Dendritic cell treated with granulocyte-macrophage colony-stimulating factor and Interleukin-4, amounts not matched to agents 40 ng/mL and 50 ng/mL, for 4 days (primary cell): ENCODE measurements around the gene TLR5.

ENCODE experiments used
- H3K27ac Mint-ChIP-seq: one replicate; pipeline ENCODE4 v1.8.0; 2022; ENCODE audit warnings: mild to moderate bottlenecking, mixed read lengths
- H3K27me3 Mint-ChIP-seq: one replicate; pipeline ENCODE4 v1.8.0; 2022; ENCODE audit warnings: mild to moderate bottlenecking, mixed read lengths
- H3K36me3 Mint-ChIP-seq: one replicate; pipeline ENCODE4 v1.8.0; 2022; ENCODE audit warnings: low read depth, mixed read lengths
- H3K4me1 Mint-ChIP-seq: one replicate; pipeline ENCODE4 v1.8.0; 2022; ENCODE audit warnings: low read depth, mixed read lengths
- H3K4me3 Mint-ChIP-seq: one replicate; pipeline ENCODE4 v1.8.0; 2022; ENCODE audit warnings: mild to moderate bottlenecking, moderate library complexity, mixed read lengths
- H3K9me3 Mint-ChIP-seq: one replicate; pipeline ENCODE4 v1.8.0; 2022; ENCODE audit warnings: mixed read lengths
- intact Hi-C: fragments of 100-400 bp; cut with micrococcal nuclease; formaldehyde crosslinking; loops from one replicate; pipeline ENCODE4 v1.15.0; 2022

Gene TLR5, protein sequence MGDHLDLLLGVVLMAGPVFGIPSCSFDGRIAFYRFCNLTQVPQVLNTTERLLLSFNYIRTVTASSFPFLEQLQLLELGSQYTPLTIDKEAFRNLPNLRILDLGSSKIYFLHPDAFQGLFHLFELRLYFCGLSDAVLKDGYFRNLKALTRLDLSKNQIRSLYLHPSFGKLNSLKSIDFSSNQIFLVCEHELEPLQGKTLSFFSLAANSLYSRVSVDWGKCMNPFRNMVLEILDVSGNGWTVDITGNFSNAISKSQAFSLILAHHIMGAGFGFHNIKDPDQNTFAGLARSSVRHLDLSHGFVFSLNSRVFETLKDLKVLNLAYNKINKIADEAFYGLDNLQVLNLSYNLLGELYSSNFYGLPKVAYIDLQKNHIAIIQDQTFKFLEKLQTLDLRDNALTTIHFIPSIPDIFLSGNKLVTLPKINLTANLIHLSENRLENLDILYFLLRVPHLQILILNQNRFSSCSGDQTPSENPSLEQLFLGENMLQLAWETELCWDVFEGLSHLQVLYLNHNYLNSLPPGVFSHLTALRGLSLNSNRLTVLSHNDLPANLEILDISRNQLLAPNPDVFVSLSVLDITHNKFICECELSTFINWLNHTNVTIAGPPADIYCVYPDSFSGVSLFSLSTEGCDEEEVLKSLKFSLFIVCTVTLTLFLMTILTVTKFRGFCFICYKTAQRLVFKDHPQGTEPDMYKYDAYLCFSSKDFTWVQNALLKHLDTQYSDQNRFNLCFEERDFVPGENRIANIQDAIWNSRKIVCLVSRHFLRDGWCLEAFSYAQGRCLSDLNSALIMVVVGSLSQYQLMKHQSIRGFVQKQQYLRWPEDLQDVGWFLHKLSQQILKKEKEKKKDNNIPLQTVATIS

DNA sequence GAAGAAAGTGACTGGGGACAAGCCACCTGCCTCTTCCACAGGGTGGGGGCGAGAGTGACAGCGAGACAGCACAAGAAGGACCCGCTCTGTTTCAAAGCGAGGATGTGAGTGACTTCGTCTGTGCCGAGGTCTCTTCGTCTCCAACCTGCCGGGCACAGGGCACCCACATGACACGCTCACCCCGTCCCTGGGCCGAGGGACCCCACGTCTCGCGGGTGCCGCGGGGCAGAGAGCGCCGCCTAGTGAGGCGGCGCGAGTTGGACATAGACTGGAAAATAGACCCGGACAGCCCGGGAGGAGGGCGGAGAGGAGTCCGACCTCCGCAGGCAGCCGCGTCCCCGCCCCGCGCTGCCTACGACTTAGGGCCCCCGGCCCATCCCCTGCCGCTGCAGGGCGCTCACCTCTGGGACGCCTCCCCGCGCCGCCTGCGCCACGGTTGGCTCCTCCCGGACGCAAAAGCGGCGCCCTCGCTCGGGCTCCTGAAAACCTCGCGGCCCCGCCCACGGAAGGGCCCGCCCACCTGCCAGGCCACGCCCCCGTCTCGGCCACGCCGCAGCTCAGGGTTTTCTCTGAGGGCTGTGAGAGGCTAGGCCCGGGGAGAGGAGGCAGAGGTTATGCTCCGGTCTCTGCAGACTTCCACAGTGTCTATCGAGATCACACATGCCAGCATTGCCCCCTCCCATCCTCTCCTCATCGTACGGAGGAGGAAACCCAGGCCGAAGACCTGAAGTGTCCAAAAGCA, at the start of gene TLR5:
Gene TLR5, minus strand, starts transcription at position 454 of the 742 bp plus-strand sequence. CDS start 30,217 bp downstream, outside the sequence.
- intact Hi-C loops: loop anchor here (1.0 to 10.0 kb wide), 3 partner anchors 10 to 532 kb away; no protein-coding TSS in a partner anchor
- Mint-ChIP-seq H3K9me3 (peaks cover 15% of the 10 kb centered on the region), H3K27ac (peak within 1 kb of the TSS; percentile 84), H3K27me3 (no peaks in the 10 kb centered on the region), H3K36me3 (peaks cover 23% of the 10 kb centered on the region), H3K4me1 (peaks cover 66% of the 10 kb centered on the region), H3K4me3 (peak within 1 kb of the TSS; percentile 80)

DNA sequence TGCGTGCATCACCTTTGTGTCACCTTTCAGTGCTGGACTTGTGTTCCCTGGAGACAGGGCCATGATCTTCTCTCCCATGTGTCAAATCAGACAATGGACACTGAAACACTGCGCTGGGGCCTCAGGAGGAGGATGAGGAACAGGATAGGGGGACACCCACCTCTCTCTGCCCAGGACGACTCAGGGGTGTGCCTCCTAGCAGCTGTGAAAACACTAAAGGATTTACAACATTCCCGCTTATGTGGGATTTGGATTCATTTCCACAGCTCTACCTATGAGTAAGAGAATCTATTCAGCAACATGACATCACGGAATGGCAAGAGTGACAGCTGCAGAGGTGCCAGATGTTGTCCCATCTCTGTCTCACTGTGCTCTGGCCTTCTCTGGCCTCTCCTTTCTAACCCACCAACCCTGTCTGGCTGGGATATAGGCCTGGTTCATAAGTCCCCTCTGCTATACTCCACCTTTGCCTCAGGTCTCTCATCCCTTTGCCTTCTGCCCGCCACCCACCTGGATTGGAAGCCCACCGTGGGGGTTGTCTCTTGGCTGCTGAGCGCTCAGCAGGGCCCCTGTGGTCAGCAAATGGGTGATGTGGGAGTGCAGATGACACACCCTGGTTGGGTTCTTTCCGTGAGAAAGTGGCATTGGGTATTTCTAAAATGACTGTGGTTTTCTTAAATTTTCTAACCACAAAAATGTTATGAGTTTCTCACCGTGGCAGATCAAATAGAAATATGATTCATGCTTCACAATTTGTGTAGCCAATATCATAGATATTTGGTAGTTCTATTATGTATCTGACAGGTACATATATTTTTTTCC, 47.1 kb upstream of the TLR5 start:
- H3K27ac Mint-ChIP-seq: no peak overlapping the region
- H3K36me3 Mint-ChIP-seq: no peaks in the 10 kb centered on the region
- peaks cover 47% of the 10 kb centered on the region for H3K4me1 Mint-ChIP-seq
- no peaks in the 10 kb centered on the region for H3K9me3 Mint-ChIP-seq
- H3K27me3 Mint-ChIP-seq: peaks cover 6% of the 10 kb centered on the region
- intact Hi-C loops: no loop called here
- no peak overlapping the region for H3K4me3 Mint-ChIP-seq

DNA sequence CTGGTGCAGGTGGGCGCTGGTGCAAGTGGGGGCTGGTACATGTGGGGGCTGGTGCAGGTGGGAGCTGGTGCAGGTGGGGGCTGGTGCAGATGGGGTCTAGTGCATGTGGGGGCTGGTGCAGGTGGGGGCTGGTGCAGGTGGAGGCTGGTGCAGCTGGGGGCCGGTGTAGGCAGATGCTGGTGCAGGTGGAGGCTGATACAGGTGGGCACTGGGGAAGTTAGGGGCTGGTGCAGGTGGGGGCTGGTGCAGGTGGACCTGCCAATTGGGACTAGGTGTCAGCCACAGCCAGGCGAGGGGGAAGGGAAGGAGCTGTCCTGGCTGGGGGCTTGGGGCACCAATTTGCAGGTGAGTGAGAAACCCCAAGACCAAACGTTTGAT, 46.5 kb upstream of the TLR5 start:
- Mint-ChIP-seq H3K4me1 (peaks cover 49% of the 10 kb centered on the region), H3K27me3 (peaks cover 6% of the 10 kb centered on the region), H3K9me3 (no peaks in the 10 kb centered on the region), H3K4me3 (no peak overlapping the region), H3K27ac (no peak overlapping the region), H3K36me3 (no peaks in the 10 kb centered on the region)
- intact Hi-C loops: no loop called here

DNA sequence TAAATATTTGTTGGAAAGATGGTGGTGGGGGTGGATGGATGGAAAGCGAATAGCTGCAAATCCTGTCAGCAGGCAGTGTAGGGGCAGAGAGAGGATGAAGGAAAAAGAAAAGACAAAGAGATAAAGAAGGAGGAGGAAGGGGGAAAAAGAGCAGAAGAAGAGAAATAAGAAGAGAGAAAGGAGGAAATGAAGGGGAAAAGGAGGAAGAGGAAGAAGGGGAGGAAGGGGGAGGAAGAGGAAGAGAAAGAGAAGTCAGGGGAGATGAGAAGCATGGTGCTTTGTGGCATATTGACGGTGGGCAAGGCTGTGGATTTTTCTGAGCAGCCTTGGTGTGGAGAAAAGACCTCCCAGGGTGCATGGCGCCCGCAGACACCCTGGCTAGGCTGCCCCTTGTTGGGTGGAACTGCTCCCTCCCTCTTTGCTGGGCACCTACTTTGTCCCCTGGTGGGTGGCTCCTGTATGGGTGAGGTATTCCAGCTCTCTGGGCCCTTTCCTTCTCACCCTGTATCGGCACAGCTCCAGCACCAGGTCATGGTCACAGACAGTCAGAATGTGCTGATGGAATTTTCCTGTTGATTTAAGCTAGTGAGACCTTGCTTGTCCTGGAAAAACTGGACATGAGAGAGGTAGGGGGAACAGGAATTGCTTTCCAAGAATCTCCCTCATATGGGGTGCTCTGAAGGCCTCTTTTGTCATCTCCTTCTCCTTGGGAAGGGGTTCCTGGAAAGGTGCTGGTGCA, 45.7 kb upstream of the TLR5 start:
- H3K9me3 Mint-ChIP-seq: no peaks in the 10 kb centered on the region
- H3K27ac Mint-ChIP-seq: no peak overlapping the region
- intact Hi-C loops: no loop called here
- no peak overlapping the region for H3K4me3 Mint-ChIP-seq
- H3K4me1 Mint-ChIP-seq: peaks cover 53% of the 10 kb centered on the region
- no peaks in the 10 kb centered on the region for H3K36me3 Mint-ChIP-seq
- peaks cover 6% of the 10 kb centered on the region for H3K27me3 Mint-ChIP-seq

DNA sequence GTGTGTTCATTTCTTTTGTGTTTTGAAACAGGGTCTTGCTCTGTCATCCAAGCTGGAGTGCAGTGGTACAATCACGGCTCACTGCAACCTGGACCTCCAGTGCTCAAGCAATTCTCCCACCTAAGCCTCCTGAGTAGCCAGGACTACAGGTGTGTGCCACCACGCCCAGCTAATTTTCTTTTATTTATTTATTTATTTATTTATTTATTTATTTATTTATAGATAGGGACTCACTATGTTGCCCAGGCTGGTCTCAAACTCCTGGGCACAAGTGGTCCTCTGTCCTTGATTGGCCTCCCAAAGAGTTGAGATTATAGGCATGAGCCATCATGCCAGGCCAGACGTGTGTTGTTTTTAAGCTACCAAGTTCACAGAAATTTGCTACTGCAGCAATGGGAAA, 43.8 kb upstream of the TLR5 start:
- Mint-ChIP-seq H3K4me1 (peaks cover 61% of the 10 kb centered on the region), H3K27ac (no peak overlapping the region)

DNA sequence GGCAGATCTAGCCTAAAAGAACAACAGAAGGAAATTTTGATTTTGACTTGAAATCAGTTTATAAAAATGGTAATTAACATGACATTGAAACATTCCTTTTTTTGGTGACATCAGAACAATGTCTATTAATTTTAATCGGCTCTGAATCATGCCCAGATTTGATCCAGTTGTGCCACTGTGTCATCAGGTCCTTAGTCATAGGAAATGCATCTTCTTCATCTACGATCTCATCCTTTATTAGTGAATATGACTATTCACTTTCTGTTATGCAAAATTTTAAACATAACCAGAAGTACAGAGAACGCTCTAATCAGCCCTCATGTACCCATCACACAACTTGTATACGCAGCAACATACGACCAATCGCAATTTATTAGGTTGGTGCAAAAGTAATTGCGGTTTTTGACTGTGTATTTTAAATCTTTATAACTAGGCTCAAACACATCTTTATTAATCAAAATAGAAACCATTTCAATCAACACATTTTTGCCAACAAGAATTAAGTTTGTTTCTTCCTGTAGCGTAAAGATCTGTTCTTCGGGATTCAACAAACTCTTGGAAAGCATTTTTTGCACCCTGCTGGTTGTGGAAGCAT, 40.3 kb upstream of the TLR5 start:
- Mint-ChIP-seq H3K27me3 (peaks cover under 1% of the 10 kb centered on the region), H3K4me1 (peaks cover 75% of the 10 kb centered on the region), H3K36me3 (no peaks in the 10 kb centered on the region), H3K27ac (no peak overlapping the region), H3K4me3 (no peak overlapping the region), H3K9me3 (no peaks in the 10 kb centered on the region)
- intact Hi-C loops: no loop called here

More for the DNA sequence above, 43.8 kb upstream of the TLR5 start:
- Mint-ChIP-seq H3K27me3 (peaks cover 2% of the 10 kb centered on the region), H3K36me3 (no peaks in the 10 kb centered on the region), H3K9me3 (no peaks in the 10 kb centered on the region), H3K4me3 (no peak overlapping the region)
- intact Hi-C loops: no loop called here

DNA sequence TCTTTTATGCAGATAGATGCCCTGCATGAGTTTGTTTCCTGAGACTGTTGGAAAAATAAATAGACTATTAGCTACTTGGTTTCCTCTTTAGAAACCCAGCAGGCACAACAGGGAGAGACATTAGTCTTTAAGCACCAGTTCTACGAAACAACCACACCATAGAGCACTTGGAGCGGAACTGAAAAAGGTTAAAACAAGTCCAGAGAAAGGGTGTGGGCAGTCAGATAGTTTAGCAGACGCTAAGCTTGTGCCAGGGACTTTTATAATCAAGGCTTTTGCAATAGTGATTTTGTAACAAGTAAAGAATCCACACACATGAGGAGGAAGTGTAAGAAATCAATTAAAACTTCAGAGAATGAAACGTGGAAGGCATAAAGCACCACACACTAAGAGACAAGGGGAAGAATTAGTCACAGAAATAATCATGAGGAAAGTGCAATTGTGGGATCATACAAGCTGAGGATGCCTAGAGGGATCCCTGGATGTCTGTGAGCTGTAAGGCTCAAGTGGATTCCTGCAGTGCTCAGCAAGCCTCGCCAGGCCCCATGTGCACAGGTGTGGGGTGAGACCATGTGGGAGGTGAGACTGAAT, 37.8 kb upstream of the TLR5 start:
- intact Hi-C loops: no loop called here
- Mint-ChIP-seq H3K27ac (peak overlapping the region; percentile 93), H3K27me3 (no peaks in the 10 kb centered on the region), H3K9me3 (no peaks in the 10 kb centered on the region), H3K4me1 (peaks cover 87% of the 10 kb centered on the region), H3K36me3 (no peaks in the 10 kb centered on the region), H3K4me3 (peak overlapping the region; percentile 33)

DNA sequence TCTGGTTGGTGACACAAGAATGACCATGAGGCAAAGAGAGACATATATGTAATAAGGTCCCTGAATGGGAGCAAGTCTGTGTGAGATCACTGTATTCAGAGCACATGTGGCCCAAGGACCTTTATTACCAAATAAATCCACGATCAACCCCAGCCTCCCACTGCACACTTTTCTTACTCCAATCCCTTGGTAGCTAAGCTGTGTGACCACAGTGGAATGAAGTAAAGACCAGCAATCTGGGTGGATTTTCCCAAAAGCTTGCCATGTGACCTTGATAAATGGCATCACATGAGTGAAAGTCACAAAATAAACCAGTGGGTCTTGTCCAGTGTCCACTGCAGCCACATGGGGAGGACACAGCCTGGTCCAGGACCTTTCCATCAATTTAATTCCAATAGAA, 36.7 kb upstream of the TLR5 start:
- intact Hi-C loops: no loop called here
- Mint-ChIP-seq H3K27ac (peak overlapping the region; percentile 93), H3K27me3 (no peaks in the 10 kb centered on the region)

DNA sequence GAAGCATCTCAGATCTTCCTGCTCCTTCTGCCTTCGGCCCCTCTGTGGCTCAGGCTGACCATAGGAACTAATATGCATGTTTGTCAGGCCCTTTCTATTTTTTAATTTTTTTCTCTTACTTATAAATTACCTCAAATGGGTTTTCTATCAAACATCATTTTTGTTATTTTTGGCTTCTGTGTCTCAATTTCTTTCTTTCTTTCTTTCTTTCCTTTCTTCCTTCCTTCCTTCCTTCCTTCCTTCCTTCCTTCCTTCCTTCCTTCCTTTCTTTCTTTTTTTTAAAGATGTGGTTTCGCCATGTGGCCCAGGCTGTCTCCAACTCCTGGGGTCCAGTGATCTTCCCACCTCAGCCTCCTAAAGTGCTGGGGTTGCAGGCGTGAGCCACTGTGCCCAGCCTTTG, 36.2 kb upstream of the TLR5 start:
- Mint-ChIP-seq H3K27ac (peak overlapping the region; percentile 93), H3K27me3 (no peaks in the 10 kb centered on the region), H3K9me3 (no peaks in the 10 kb centered on the region), H3K4me1 (peaks cover 94% of the 10 kb centered on the region), H3K4me3 (no peak overlapping the region), H3K36me3 (no peaks in the 10 kb centered on the region)
- intact Hi-C loops: no loop called here

More for the DNA sequence above, 36.7 kb upstream of the TLR5 start:
- H3K4me1 Mint-ChIP-seq: peaks cover 95% of the 10 kb centered on the region
- no peak overlapping the region for H3K4me3 Mint-ChIP-seq
- H3K36me3 Mint-ChIP-seq: no peaks in the 10 kb centered on the region
- no peaks in the 10 kb centered on the region for H3K9me3 Mint-ChIP-seq

DNA sequence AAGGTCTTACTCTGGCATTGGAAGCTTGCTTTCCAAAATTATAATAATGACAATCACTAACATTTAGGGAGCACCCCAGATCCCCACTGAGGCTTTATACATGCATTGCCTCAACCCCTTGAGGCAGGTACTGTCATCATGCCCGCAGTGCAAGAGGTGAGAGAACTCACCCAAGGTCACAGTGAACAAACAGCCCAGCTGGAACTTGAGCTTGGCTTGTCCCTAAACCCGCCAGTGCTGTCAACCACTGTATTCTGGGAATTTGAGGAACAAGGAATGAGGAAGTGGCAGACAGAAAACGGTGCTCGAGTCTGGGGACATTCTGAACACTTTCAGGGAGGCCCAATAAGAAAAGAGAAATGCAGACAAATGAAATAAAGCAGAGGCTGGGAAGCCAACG, 34.6 kb upstream of the TLR5 start:
- no peaks in the 10 kb centered on the region for H3K36me3 Mint-ChIP-seq
- peaks cover 79% of the 10 kb centered on the region for H3K4me1 Mint-ChIP-seq
- intact Hi-C loops: loop anchor here (2.0 kb wide), 1 partner anchor 35 kb away; the partner anchor contains the start of gene TLR5
- H3K4me3 Mint-ChIP-seq: peak overlapping the region; percentile 48
- no peaks in the 10 kb centered on the region for H3K27me3 Mint-ChIP-seq
- peak overlapping the region; percentile 93 for H3K27ac Mint-ChIP-seq
- no peaks in the 10 kb centered on the region for H3K9me3 Mint-ChIP-seq

DNA sequence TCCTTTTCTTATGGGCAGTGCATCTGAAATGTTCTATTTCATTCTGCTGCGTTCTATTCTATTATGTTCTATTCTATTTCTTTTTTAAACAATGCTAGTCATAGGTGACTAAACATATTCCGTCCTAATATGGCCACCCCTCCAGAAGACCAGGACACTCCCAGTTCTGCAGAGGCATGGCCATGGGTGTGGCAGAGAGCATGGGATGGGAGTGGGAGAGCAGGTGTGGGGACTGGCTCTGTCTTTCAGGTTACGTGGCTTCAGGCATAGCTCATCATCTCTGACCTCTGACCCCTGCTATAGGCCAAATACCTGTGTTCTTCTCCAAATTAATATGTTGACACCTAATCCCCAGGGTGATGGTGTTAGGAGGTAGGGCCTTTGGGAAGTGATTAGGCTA, 33.4 kb upstream of the TLR5 start:
- intact Hi-C loops: loop anchor here (2.0 kb wide), 1 partner anchor 34 kb away; the partner anchor contains the start of gene TLR5
- no peaks in the 10 kb centered on the region for H3K9me3 Mint-ChIP-seq
- peaks cover 66% of the 10 kb centered on the region for H3K4me1 Mint-ChIP-seq
- H3K27ac Mint-ChIP-seq: peak overlapping the region; percentile 93
- peak overlapping the region; percentile 20 for H3K4me3 Mint-ChIP-seq
- no peaks in the 10 kb centered on the region for H3K27me3 Mint-ChIP-seq
- no peaks in the 10 kb centered on the region for H3K36me3 Mint-ChIP-seq

DNA sequence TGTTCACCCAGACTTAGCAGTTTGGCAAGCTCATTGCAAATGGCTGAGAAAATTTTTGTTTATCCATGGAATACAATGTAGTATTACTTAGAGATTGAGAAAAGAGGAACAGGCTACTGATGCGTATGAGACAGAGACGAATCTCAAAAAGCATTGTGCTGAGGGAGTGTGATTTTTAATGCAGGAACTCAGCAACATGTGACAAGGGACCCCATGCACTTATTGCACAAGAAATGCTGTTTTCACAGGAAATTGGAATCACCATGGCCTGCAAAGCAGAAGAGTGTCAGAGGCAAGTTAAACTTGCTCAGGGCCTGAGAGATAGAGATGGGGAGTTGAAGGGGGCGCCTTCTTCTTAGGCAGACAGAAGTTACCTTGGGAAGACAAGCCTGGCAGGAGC, 32.6 kb upstream of the TLR5 start:
- intact Hi-C loops: loop anchor here (2.0 kb wide), 1 partner anchor 33 kb away; the partner anchor contains the start of gene TLR5
- H3K9me3 Mint-ChIP-seq: no peaks in the 10 kb centered on the region
- peak overlapping the region; percentile 74 for H3K4me3 Mint-ChIP-seq
- no peaks in the 10 kb centered on the region for H3K27me3 Mint-ChIP-seq
- peaks cover 58% of the 10 kb centered on the region for H3K4me1 Mint-ChIP-seq
- H3K36me3 Mint-ChIP-seq: no peaks in the 10 kb centered on the region
- peak overlapping the region; percentile 93 for H3K27ac Mint-ChIP-seq
